ENCODE data around the gene KIAA1328. TPM values are rescaled to one million over a fixed set of nuclear protein-coding genes. Genes with fewer than 3 reads are reported as not detected.

Gene KIAA1328
- total RNA-seq, 1 donor from 2014 or later, result 9.2 TPM

- no peaks in the 10 kb centered on the region for H3K27me3 Mint-ChIP-seq (ENCODE audit: unreplicated experiment)
- H3K4me1 Mint-ChIP-seq (ENCODE audit: unreplicated experiment), result no peaks in the 10 kb centered on the region
- no peak overlapping the region for H3K27ac Mint-ChIP-seq (ENCODE audit: unreplicated experiment)
- no peak overlapping the region for H3K4me3 Mint-ChIP-seq (ENCODE audit: unreplicated experiment)
- TF ChIP-seq CTCF (IDR thresholded peaks at IDR 0.05; ENCODE audit: unreplicated experiment), result no peak
- peaks cover 7% of the 10 kb centered on the region for H3K36me3 Mint-ChIP-seq (ENCODE audit: low read depth, unreplicated experiment)
- no peak for DNase-seq (ENCODE audit: low spot score)
- H3K9me3 Mint-ChIP-seq (ENCODE audit: unreplicated experiment), result no peaks in the 10 kb centered on the region
These were observed 20.5 kb downstream of the KIAA1328 start for GRCh38 chr18:36849288-36850006.

- H3K4me3 Mint-ChIP-seq (ENCODE audit: unreplicated experiment), result no peak overlapping the region
- H3K27me3 Mint-ChIP-seq (ENCODE audit: unreplicated experiment), result no peaks in the 10 kb centered on the region
- no peaks in the 10 kb centered on the region for H3K4me1 Mint-ChIP-seq (ENCODE audit: unreplicated experiment)
- peaks cover 7% of the 10 kb centered on the region for H3K36me3 Mint-ChIP-seq (ENCODE audit: low read depth, unreplicated experiment)
- H3K27ac Mint-ChIP-seq (ENCODE audit: unreplicated experiment), result no peak overlapping the region
- DNase-seq (ENCODE audit: low spot score), result no peak
- no peaks in the 10 kb centered on the region for H3K9me3 Mint-ChIP-seq (ENCODE audit: unreplicated experiment)
- TF ChIP-seq CTCF (IDR thresholded peaks at IDR 0.05; ENCODE audit: unreplicated experiment), result no peak
These were observed 21.7 kb downstream of the KIAA1328 start for GRCh38 chr18:36850527-36851201.

GRCh38 chr18:36851202-36851590 is 22.3 kb downstream of the KIAA1328 start:
- no peak overlapping the region for H3K27ac Mint-ChIP-seq (ENCODE audit: unreplicated experiment)
- peaks cover 7% of the 10 kb centered on the region for H3K36me3 Mint-ChIP-seq (ENCODE audit: low read depth, unreplicated experiment)
- no peak for DNase-seq (ENCODE audit: low spot score)
- TF ChIP-seq CTCF (IDR thresholded peaks at IDR 0.05; ENCODE audit: unreplicated experiment), result no peak
- no peaks in the 10 kb centered on the region for H3K27me3 Mint-ChIP-seq (ENCODE audit: unreplicated experiment)
- no peaks in the 10 kb centered on the region for H3K4me1 Mint-ChIP-seq (ENCODE audit: unreplicated experiment)
- no peaks in the 10 kb centered on the region for H3K9me3 Mint-ChIP-seq (ENCODE audit: unreplicated experiment)
- no peak overlapping the region for H3K4me3 Mint-ChIP-seq (ENCODE audit: unreplicated experiment)

- H3K36me3 Mint-ChIP-seq (ENCODE audit: low read depth, unreplicated experiment), result peaks cover 7% of the 10 kb centered on the region
- no peaks in the 10 kb centered on the region for H3K4me1 Mint-ChIP-seq (ENCODE audit: unreplicated experiment)
- H3K27me3 Mint-ChIP-seq (ENCODE audit: unreplicated experiment), result no peaks in the 10 kb centered on the region
- DNase-seq (ENCODE audit: low spot score), result no peak
- TF ChIP-seq CTCF (IDR thresholded peaks at IDR 0.05; ENCODE audit: unreplicated experiment), result no peak
- H3K4me3 Mint-ChIP-seq (ENCODE audit: unreplicated experiment), result no peak overlapping the region
- no peak overlapping the region for H3K27ac Mint-ChIP-seq (ENCODE audit: unreplicated experiment)
- no peaks in the 10 kb centered on the region for H3K9me3 Mint-ChIP-seq (ENCODE audit: unreplicated experiment)
These were observed 27.9 kb downstream of the KIAA1328 start for GRCh38 chr18:36856815-36857214.

GRCh38 chr18:36862182-36862581 is 33.3 kb downstream of the KIAA1328 start:
- no peak for TF ChIP-seq CTCF (IDR thresholded peaks at IDR 0.05; ENCODE audit: unreplicated experiment)
- no peaks in the 10 kb centered on the region for H3K27me3 Mint-ChIP-seq (ENCODE audit: unreplicated experiment)
- H3K4me1 Mint-ChIP-seq (ENCODE audit: unreplicated experiment), result no peaks in the 10 kb centered on the region
- no peak overlapping the region for H3K27ac Mint-ChIP-seq (ENCODE audit: unreplicated experiment)
- no peak for DNase-seq (ENCODE audit: low spot score)
- no peaks in the 10 kb centered on the region for H3K36me3 Mint-ChIP-seq (ENCODE audit: low read depth, unreplicated experiment)
- H3K9me3 Mint-ChIP-seq (ENCODE audit: unreplicated experiment), result no peaks in the 10 kb centered on the region
- no peak overlapping the region for H3K4me3 Mint-ChIP-seq (ENCODE audit: unreplicated experiment)

All from endothelial cell (in vitro differentiated cells).